ENCODE data around the gene DDX60. TPM values are rescaled to one million over a fixed set of nuclear protein-coding genes. Genes with fewer than 3 reads are reported as not detected.

Gene DDX60
- total and polyA plus RNA-seq, 10 of the 15 experiments (the other 5 are each of a cell fraction or from before 2014, with no cell fraction given) = 2.7 to 28.4 (median 6.3) TPM

DNA sequence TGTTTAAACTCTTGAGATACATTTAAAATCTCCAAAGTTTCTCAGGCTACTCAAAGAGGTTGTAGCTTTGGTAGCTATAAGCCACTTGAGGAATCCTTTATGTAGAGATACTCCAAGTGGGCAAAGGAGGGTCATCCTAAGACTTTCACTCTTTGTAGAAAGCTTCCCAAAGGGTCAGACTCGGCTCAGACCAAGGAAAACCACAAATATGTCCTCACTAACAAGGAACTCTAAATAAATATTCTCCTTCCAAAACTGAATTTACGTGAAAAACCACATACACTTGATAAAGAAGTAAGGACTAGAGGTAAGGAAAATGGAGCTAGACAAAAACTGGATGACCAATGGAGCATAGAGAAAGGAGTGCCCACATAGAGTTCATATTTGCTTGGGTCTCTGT, 41.7 kb upstream of the DDX60 start:
- in situ Hi-C loops (cut with MboI) = no loop called here
- Histone ChIP-seq H3K36me3 (ENCODE audit: control insufficient read depth in 2 of 2, insufficient read depth in 2 of 2, low read length in 1 of 2) (no peaks in the 10 kb centered on the region), H2AFZ (ENCODE audit: control insufficient read depth, low read depth, low read length) (no peak overlapping the region), H3K4me3 (no peak overlapping the region), H4K20me1 (ENCODE audit: control insufficient read depth, insufficient read depth) (no peaks in the 10 kb centered on the region), H3K27ac (ENCODE audit: control insufficient read depth, insufficient read depth) (no peak overlapping the region), H3K4me1 (ENCODE audit: control insufficient read depth, insufficient read depth, low read length) (no peaks in the 10 kb centered on the region), H3K4me2 (ENCODE audit: control insufficient read depth, insufficient read depth) (no peak overlapping the region), H3K27me3 (replicated peaks in 1 of 2; ENCODE audit: control insufficient read depth in 2 of 2, insufficient read depth in 2 of 2, low read length in 1 of 2) (no peaks in the 10 kb centered on the region), H3K9me3 (replicated peaks; ENCODE audit: control insufficient read depth, insufficient read depth, low read length) (no peaks in the 10 kb centered on the region), H3K9ac (ENCODE audit: control insufficient read depth, insufficient read depth, low read length) (no peak overlapping the region), H3K79me2 (ENCODE audit: control insufficient read depth, insufficient read depth, low read length) (no peaks in the 10 kb centered on the region)
- RAD21 ChIA-PET (ENCODE audit: unreplicated experiment) = no interaction called here
- no peak for DNase-seq (ENCODE audit: low read depth, low spot score)
- WGBS (ENCODE audit: insufficient coverage, insufficient replicate concordance, low lambda C conversion rate, missing lambda C conversion rate) = 40% methylated on average over 2 of the region's 2 CpGs
- no peak for ATAC-seq
- no TSS peak for BruUV-seq (replicated peaks)
- POLR2A ChIA-PET = no interaction called here
- FAIRE-seq = no peak
- SMC1A ChIA-PET (ENCODE audit: uncharacterized antibody, unreplicated experiment) = interaction anchor here (1.4 kb wide), 1 partner anchor 46 kb away, joined by 3 read pairs; no protein-coding TSS in a partner anchor
- intact Hi-C loops (cut with micrococcal nuclease; ENCODE audit: unreplicated experiment) = no loop called here
- CTCF ChIA-PET = no interaction called here
- TF ChIP-seq NR2C2 (IDR thresholded peaks at IDR 0.05; ENCODE audit: borderline replicate concordance, control insufficient read depth, insufficient read length, low read depth) (no peak), ASH2L (IDR thresholded peaks at IDR 0.05; ENCODE audit: borderline replicate concordance, low read depth) (no peak), RAD21 (IDR thresholded peaks at IDR 0.05; ENCODE audit: insufficient read depth, low read depth, low read length) (no peak), KAT2A (conservative IDR thresholded peaks at IDR 0.05; ENCODE audit: control insufficient read depth, low read depth, low read length) (no peak), POLR2A (IDR thresholded peaks at IDR 0.05; ENCODE audit: low read depth, low read length) (no peak)

- intact Hi-C loops (cut with micrococcal nuclease; ENCODE audit: unreplicated experiment) = no loop called here
- 39% methylated on average over 2 of the region's 2 CpGs for WGBS (ENCODE audit: insufficient coverage, insufficient replicate concordance, low lambda C conversion rate, missing lambda C conversion rate)
- H3K36me3 ChIP-seq (ENCODE audit: control insufficient read depth in 2 of 2, insufficient read depth in 2 of 2, low read length in 1 of 2) = no peaks in the 10 kb centered on the region
- H3K4me1 ChIP-seq (ENCODE audit: control insufficient read depth, insufficient read depth, low read length) = no peaks in the 10 kb centered on the region
- no peak overlapping the region for H2AFZ ChIP-seq (ENCODE audit: control insufficient read depth, low read depth, low read length)
- CTCF ChIA-PET = no interaction called here
- in situ Hi-C loops (cut with MboI) = no loop called here
- DNase-seq (ENCODE audit: low read depth, low spot score) (no peak), ATAC-seq (no peak), FAIRE-seq (no peak)
- H3K79me2 ChIP-seq (ENCODE audit: control insufficient read depth, insufficient read depth, low read length) = no peaks in the 10 kb centered on the region
- H3K4me3 ChIP-seq = no peak overlapping the region
- H3K27me3 ChIP-seq (replicated peaks in 1 of 2; ENCODE audit: control insufficient read depth in 2 of 2, insufficient read depth in 2 of 2, low read length in 1 of 2) = no peaks in the 10 kb centered on the region
- no peak overlapping the region for H3K9ac ChIP-seq (ENCODE audit: control insufficient read depth, insufficient read depth, low read length)
- POLR2A ChIA-PET = no interaction called here
- H4K20me1 ChIP-seq (ENCODE audit: control insufficient read depth, insufficient read depth) = no peaks in the 10 kb centered on the region
- H3K9me3 ChIP-seq (replicated peaks; ENCODE audit: control insufficient read depth, insufficient read depth, low read length) = no peaks in the 10 kb centered on the region; the same call in 2 of the 3 replicates
- SMC1A ChIA-PET (ENCODE audit: uncharacterized antibody, unreplicated experiment) = interaction anchor here (0.6 kb wide), 1 partner anchor 8 kb away, joined by 3 read pairs; no protein-coding TSS in a partner anchor
- no peak overlapping the region for H3K4me2 ChIP-seq (ENCODE audit: control insufficient read depth, insufficient read depth)
- no peak overlapping the region for H3K27ac ChIP-seq (ENCODE audit: control insufficient read depth, insufficient read depth)
- RAD21 ChIA-PET (ENCODE audit: unreplicated experiment) = no interaction called here
- TF ChIP-seq NFYB (IDR thresholded peaks at IDR 0.05; ENCODE audit: insufficient read depth, low read depth, low read length) (no peak), SPI1 (IDR thresholded peaks at IDR 0.05; ENCODE audit: borderline replicate concordance, insufficient read depth, low read depth, low read length) (no peak), ZBED1 (IDR thresholded peaks at IDR 0.05; ENCODE audit: borderline replicate concordance) (no peak), SRF (IDR thresholded peaks at IDR 0.05; ENCODE audit: low read depth in 2 of 2, low read length in 2 of 2) (no peak), CBX5 (IDR thresholded peaks at IDR 0.05; ENCODE audit: low read depth) (no peak)
- TF ChIP-seq, protein P1, sequence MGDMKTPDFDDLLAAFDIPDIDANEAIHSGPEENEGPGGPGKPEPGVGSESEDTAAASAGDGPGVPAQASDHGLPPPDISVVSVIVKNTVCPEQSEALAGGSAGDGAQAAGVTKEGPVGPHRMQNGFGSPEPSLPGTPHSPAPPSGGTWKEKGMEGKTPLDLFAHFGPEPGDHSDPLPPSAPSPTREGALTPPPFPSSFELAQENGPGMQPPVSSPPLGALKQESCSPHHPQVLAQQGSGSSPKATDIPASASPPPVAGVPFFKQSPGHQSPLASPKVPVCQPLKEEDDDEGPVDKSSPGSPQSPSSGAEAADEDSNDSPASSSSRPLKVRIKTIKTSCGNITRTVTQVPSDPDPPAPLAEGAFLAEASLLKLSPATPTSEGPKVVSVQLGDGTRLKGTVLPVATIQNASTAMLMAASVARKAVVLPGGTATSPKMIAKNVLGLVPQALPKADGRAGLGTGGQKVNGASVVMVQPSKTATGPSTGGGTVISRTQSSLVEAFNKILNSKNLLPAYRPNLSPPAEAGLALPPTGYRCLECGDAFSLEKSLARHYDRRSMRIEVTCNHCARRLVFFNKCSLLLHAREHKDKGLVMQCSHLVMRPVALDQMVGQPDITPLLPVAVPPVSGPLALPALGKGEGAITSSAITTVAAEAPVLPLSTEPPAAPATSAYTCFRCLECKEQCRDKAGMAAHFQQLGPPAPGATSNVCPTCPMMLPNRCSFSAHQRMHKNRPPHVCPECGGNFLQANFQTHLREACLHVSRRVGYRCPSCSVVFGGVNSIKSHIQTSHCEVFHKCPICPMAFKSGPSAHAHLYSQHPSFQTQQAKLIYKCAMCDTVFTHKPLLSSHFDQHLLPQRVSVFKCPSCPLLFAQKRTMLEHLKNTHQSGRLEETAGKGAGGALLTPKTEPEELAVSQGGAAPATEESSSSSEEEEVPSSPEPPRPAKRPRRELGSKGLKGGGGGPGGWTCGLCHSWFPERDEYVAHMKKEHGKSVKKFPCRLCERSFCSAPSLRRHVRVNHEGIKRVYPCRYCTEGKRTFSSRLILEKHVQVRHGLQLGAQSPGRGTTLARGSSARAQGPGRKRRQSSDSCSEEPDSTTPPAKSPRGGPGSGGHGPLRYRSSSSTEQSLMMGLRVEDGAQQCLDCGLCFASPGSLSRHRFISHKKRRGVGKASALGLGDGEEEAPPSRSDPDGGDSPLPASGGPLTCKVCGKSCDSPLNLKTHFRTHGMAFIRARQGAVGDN (IDR thresholded peaks at IDR 0.05) = no peak
- BruUV-seq (replicated peaks) = no TSS peak
Measured at GRCh38 chr4:168357941-168358340, 39.4 kb upstream of the DDX60 start.
